HG03442 (cell line): Measurements from ENCODE around the gene FOXJ3.

Experiments used
- ATAC-seq: cut with Tn5 transposase; IDR thresholded peaks from one replicate; pipeline ENCODE4 v1.9.1; 2021; ENCODE audit warnings: mild to moderate bottlenecking, moderate library complexity; ENCODE audit not compliant: unreplicated experiment

Gene FOXJ3

GRCh38 chr1:42195841-42196240 is 139.2 kb downstream of the FOXJ3 start:
- no peak for ATAC-seq

GRCh38 chr1:42192106-42192505 is 142.9 kb downstream of the FOXJ3 start:
- no peak for ATAC-seq

GRCh38 chr1:42191319-42191718 is 143.7 kb downstream of the FOXJ3 start:
- no peak for ATAC-seq

GRCh38 chr1:42189931-42190853 is 144.8 kb downstream of the FOXJ3 start:
- ATAC-seq: no peak

GRCh38 chr1:42186152-42186551 is 148.9 kb downstream of the FOXJ3 start:
- ATAC-seq: no peak

- ATAC-seq: no peak
Measured at GRCh38 chr1:42184616-42185015, 150.4 kb downstream of the FOXJ3 start.

GRCh38 chr1:42183957-42184268 is 151.1 kb downstream of the FOXJ3 start:
- ATAC-seq: no peak

- no peak for ATAC-seq
Measured at GRCh38 chr1:42183210-42183956, 151.7 kb downstream of the FOXJ3 start.

GRCh38 chr1:42181687-42182086 is 153.3 kb downstream of the FOXJ3 start:
- ATAC-seq: no peak

- no peak for ATAC-seq
Measured at GRCh38 chr1:42179900-42180329, 155.1 kb downstream of the FOXJ3 start.

GRCh38 chr1:42179275-42179674 is 155.8 kb downstream of the FOXJ3 start:
- ATAC-seq: no peak

- no peak for ATAC-seq
Measured at GRCh38 chr1:42178249-42178648, 156.8 kb downstream of the FOXJ3 start.

GRCh38 chr1:42177541-42177981 is 157.5 kb downstream of the FOXJ3 start:
- no peak for ATAC-seq

GRCh38 chr1:42176902-42177519 is 158.0 kb downstream of the FOXJ3 start:
- no peak for ATAC-seq

- ATAC-seq: no peak
Measured at GRCh38 chr1:42175314-42176054, 159.6 kb downstream of the FOXJ3 start.

GRCh38 chr1:42173961-42174735 is 160.9 kb downstream of the FOXJ3 start:
- ATAC-seq: no peak

- no peak for ATAC-seq
Measured at GRCh38 chr1:42173155-42173933, 161.7 kb downstream of the FOXJ3 start.

GRCh38 chr1:42172381-42173133 is 162.5 kb downstream of the FOXJ3 start:
- no peak for ATAC-seq
